HEK293 (cell line): ENCODE results near the gene DUS1L.
A peak's percentile ranks its signal among the peaks of the same experiment; 100 is the strongest.

Experiments used
- AEBP2 ChIP-seq: fragments of 450-650 bp; formaldehyde crosslinking; IDR thresholded peaks from 2 replicates; pipeline ENCODE4 v1.5.1; 2016; ENCODE audit warnings: missing biosample characterization, missing genetic modification characterization, borderline replicate concordance
- BCL11B ChIP-seq: fragments of 450-650 bp; formaldehyde crosslinking; IDR thresholded peaks from 2 replicates; pipeline ENCODE4 v1.5.1; 2016; ENCODE audit warnings: low read depth, missing biosample characterization, missing genetic modification characterization
- EGR2 ChIP-seq: fragments of 450-650 bp; formaldehyde crosslinking; IDR thresholded peaks from 2 replicates; pipeline ENCODE4 v1.5.1; 2016; ENCODE audit warnings: low read depth, missing biosample characterization, missing genetic modification characterization
- GLI2 ChIP-seq: fragments of 450-650 bp; formaldehyde crosslinking; IDR thresholded peaks from 2 replicates; pipeline ENCODE4; 2017; ENCODE audit warnings: missing biosample characterization, missing genetic modification characterization, low read depth, borderline replicate concordance
- HOXA7 ChIP-seq: sonication (generic); formaldehyde crosslinking; IDR thresholded peaks from 2 replicates; pipeline ENCODE4 v1.8.1; 2022; ENCODE audit warnings: missing genetic modification reagents, borderline replicate concordance
- HOXD13 ChIP-seq: sonication (generic); formaldehyde crosslinking; IDR thresholded peaks from 2 replicates; pipeline ENCODE4 v1.8.0; 2022; ENCODE audit warnings: missing genetic modification reagents, borderline replicate concordance
- KLF16 ChIP-seq: fragments of 450-650 bp; formaldehyde crosslinking; IDR thresholded peaks from 2 replicates; pipeline ENCODE4 v1.5.1; 2017; ENCODE audit warnings: missing biosample characterization, missing genetic modification characterization
- OSR2 ChIP-seq: fragments of 450-650 bp; formaldehyde crosslinking; IDR thresholded peaks from 2 replicates; pipeline ENCODE4 v1.5.1; 2016; ENCODE audit warnings: missing biosample characterization, missing genetic modification characterization
- PRDM1 ChIP-seq: fragments of 450-650 bp; formaldehyde crosslinking; IDR thresholded peaks from 2 replicates; pipeline ENCODE4; 2016; ENCODE audit warnings: missing biosample characterization, missing genetic modification characterization
- SCRT1 ChIP-seq: fragments of 450-650 bp; formaldehyde crosslinking; IDR thresholded peaks from 2 replicates; pipeline ENCODE4 v1.5.1; 2016; ENCODE audit warnings: missing biosample characterization, missing genetic modification characterization, borderline replicate concordance
- SP2 ChIP-seq: fragments of 450-650 bp; formaldehyde crosslinking; IDR thresholded peaks from 2 replicates; pipeline ENCODE4 v1.5.1; 2016; ENCODE audit warnings: missing biosample characterization, missing genetic modification characterization
- ZBTB20 ChIP-seq: fragments of 450-650 bp; formaldehyde crosslinking; IDR thresholded peaks from 2 replicates; pipeline ENCODE4 v1.5.1; 2016; ENCODE audit warnings: missing biosample characterization, missing genetic modification characterization
- ZFP41 ChIP-seq: fragments of 450-650 bp; formaldehyde crosslinking; IDR thresholded peaks from 2 replicates; pipeline ENCODE4 v1.5.1; 2016; ENCODE audit warnings: missing biosample characterization, missing genetic modification characterization, borderline replicate concordance
- ZFP69B ChIP-seq: fragments of 450-650 bp; formaldehyde crosslinking; IDR thresholded peaks from 2 replicates; pipeline ENCODE4 v1.5.1; 2016; ENCODE audit warnings: missing biosample characterization, missing genetic modification characterization
- ZNF10 ChIP-seq: fragments of 450-650 bp; formaldehyde crosslinking; IDR thresholded peaks from 2 replicates; pipeline ENCODE4 v1.5.1; 2017; ENCODE audit warnings: missing biosample characterization, missing genetic modification characterization
- ZNF114 ChIP-seq: fragments of 450-650 bp; formaldehyde crosslinking; IDR thresholded peaks from 2 replicates; pipeline ENCODE4 v1.5.0; 2017; ENCODE audit warnings: missing biosample characterization, missing genetic modification characterization
- ZNF132 ChIP-seq: fragments of 450-650 bp; formaldehyde crosslinking; IDR thresholded peaks from 2 replicates; pipeline ENCODE4 v1.5.1; 2017; ENCODE audit warnings: missing biosample characterization, missing genetic modification characterization, borderline replicate concordance
- ZNF133 ChIP-seq: fragments of 450-650 bp; formaldehyde crosslinking; IDR thresholded peaks from 2 replicates; pipeline ENCODE4 v1.5.1; 2016; ENCODE audit warnings: missing biosample characterization, missing genetic modification characterization
- ZNF138 ChIP-seq: fragments of 450-650 bp; formaldehyde crosslinking; IDR thresholded peaks from 2 replicates; pipeline ENCODE4 v1.5.1; 2016; ENCODE audit warnings: missing biosample characterization, missing genetic modification characterization, borderline replicate concordance
- ZNF155 ChIP-seq: fragments of 450-650 bp; formaldehyde crosslinking; IDR thresholded peaks from 2 replicates; pipeline ENCODE4 v1.5.1; 2016; ENCODE audit warnings: missing biosample characterization, missing genetic modification characterization
- ZNF202 ChIP-seq: fragments of 450-650 bp; formaldehyde crosslinking; IDR thresholded peaks from 2 replicates; pipeline ENCODE4 v1.5.1; 2016; ENCODE audit warnings: missing biosample characterization, missing genetic modification characterization, borderline replicate concordance
- ZNF221 ChIP-seq: fragments of 450-650 bp; formaldehyde crosslinking; IDR thresholded peaks from 2 replicates; pipeline ENCODE4 v1.5.1; 2017; ENCODE audit warnings: missing biosample characterization, missing genetic modification characterization, borderline replicate concordance
- ZNF266 ChIP-seq: fragments of 450-650 bp; formaldehyde crosslinking; IDR thresholded peaks from 2 replicates; pipeline ENCODE4 v1.5.1; 2016; ENCODE audit warnings: missing biosample characterization, missing genetic modification characterization, low read depth
- ZNF341 ChIP-seq: fragments of 450-650 bp; formaldehyde crosslinking; IDR thresholded peaks from 2 replicates; pipeline ENCODE4; 2016; ENCODE audit warnings: low read depth, missing biosample characterization, missing genetic modification characterization
- ZNF354C ChIP-seq: fragments of 450-650 bp; formaldehyde crosslinking; IDR thresholded peaks from 2 replicates; pipeline ENCODE4 v1.5.1; 2016; ENCODE audit warnings: missing biosample characterization, missing genetic modification characterization, low read depth, borderline replicate concordance
- ZNF394 ChIP-seq: fragments of 450-650 bp; formaldehyde crosslinking; IDR thresholded peaks from 2 replicates; pipeline ENCODE4 v1.5.1; 2016; ENCODE audit warnings: missing biosample characterization, missing genetic modification characterization, mild to moderate bottlenecking, moderate library complexity, borderline replicate concordance
- ZNF473 ChIP-seq: fragments of 450-650 bp; formaldehyde crosslinking; IDR thresholded peaks from 2 replicates; pipeline ENCODE4 v1.5.1; 2017; ENCODE audit warnings: missing biosample characterization, missing genetic modification characterization
- ZNF48 ChIP-seq: fragments of 450-650 bp; formaldehyde crosslinking; IDR thresholded peaks from 2 replicates; pipeline ENCODE4 v1.5.1; 2016; ENCODE audit warnings: missing biosample characterization, missing genetic modification characterization
- ZNF510 ChIP-seq: fragments of 450-650 bp; formaldehyde crosslinking; IDR thresholded peaks from 2 replicates; pipeline ENCODE4 v1.5.1; 2018; ENCODE audit warnings: mild to moderate bottlenecking, missing genetic modification characterization, missing biosample characterization; ENCODE audit not compliant: insufficient replicate concordance
- ZNF529 ChIP-seq: fragments of 450-650 bp; formaldehyde crosslinking; IDR thresholded peaks from 2 replicates; pipeline ENCODE4 v1.5.1; 2017; ENCODE audit warnings: missing genetic modification characterization, missing biosample characterization; ENCODE audit not compliant: insufficient replicate concordance
- ZNF626 ChIP-seq: fragments of 450-650 bp; sonication (Bioruptor Pico); formaldehyde crosslinking; IDR thresholded peaks from 2 replicates; pipeline ENCODE4 v1.5.1; 2018; ENCODE audit warnings: missing biosample characterization, missing genetic modification characterization, inconsistent platforms
- ZNF707 ChIP-seq: fragments of 450-650 bp; formaldehyde crosslinking; IDR thresholded peaks from 2 replicates; pipeline ENCODE4 v1.5.1; 2016; ENCODE audit warnings: missing biosample characterization, missing genetic modification characterization
- ZNF76 ChIP-seq: fragments of 450-650 bp; formaldehyde crosslinking; IDR thresholded peaks from 2 replicates; pipeline ENCODE4; 2016; ENCODE audit warnings: low read depth, missing biosample characterization, missing genetic modification characterization, borderline replicate concordance
- TF ChIP-seq, protein P1 (sequence below): fragments of 450-650 bp; formaldehyde crosslinking; IDR thresholded peaks from 2 replicates; pipeline ENCODE4 v1.5.1; 2017; ENCODE audit warnings: missing biosample characterization, missing genetic modification characterization
- TF ChIP-seq, protein P2 (sequence below): fragments of 450-650 bp; formaldehyde crosslinking; IDR thresholded peaks from 2 replicates; pipeline ENCODE4 v1.5.1; 2016; ENCODE audit warnings: missing biosample characterization, missing genetic modification characterization
- TF ChIP-seq, protein P3 (sequence below): fragments of 450-650 bp; formaldehyde crosslinking; IDR thresholded peaks from 2 replicates; pipeline ENCODE4 v1.5.1; 2016; ENCODE audit warnings: missing biosample characterization, missing genetic modification characterization

The DUS1L gene

DNA sequence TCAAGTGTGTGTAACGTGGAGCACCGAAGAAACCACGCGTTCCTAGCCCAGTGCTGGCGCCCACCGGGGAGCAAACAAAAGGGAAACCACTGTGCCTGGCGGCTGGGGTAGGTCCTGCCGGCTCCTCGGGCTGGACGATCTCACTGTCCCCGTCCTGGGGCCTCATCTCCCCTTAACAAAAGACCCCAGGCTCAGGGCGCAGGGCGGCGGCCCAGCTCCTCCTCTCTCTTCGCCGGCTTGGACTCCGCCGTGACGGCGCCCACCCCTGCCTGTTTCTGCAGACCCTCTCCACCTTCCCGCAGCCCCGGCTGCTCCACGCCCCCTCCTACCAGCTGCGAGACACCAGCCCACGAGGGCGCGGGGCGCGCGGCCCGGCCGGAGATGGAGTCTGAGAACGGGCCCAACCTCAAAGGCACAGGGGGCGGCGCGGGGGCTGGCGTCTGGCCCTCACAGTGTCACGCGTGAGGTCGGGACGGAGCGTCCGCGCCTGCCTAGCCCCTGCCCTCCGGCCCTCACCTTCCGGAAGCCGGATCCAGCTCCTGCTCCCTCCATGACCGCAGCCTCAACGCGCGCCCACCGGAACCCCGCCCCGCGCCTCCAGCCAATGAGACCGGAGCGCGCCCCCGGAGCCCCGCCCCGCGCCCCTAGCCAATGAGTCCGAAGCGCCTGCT is 43.2 kb downstream of the DUS1L start, which contains the start of gene CENPX (continued):
- TF ChIP-seq ZNF394 (tag by site-specific recombination): no peak; the same call in 1 of the 2 replicates
- TF ChIP-seq, protein P1, sequence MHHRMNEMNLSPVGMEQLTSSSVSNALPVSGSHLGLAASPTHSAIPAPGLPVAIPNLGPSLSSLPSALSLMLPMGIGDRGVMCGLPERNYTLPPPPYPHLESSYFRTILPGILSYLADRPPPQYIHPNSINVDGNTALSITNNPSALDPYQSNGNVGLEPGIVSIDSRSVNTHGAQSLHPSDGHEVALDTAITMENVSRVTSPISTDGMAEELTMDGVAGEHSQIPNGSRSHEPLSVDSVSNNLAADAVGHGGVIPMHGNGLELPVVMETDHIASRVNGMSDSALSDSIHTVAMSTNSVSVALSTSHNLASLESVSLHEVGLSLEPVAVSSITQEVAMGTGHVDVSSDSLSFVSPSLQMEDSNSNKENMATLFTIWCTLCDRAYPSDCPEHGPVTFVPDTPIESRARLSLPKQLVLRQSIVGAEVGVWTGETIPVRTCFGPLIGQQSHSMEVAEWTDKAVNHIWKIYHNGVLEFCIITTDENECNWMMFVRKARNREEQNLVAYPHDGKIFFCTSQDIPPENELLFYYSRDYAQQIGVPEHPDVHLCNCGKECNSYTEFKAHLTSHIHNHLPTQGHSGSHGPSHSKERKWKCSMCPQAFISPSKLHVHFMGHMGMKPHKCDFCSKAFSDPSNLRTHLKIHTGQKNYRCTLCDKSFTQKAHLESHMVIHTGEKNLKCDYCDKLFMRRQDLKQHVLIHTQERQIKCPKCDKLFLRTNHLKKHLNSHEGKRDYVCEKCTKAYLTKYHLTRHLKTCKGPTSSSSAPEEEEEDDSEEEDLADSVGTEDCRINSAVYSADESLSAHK: peak; percentile 43; the same call in 1 of the 2 replicates
- TF ChIP-seq ZNF529 (tag by site-specific recombination): no peak
- no peak for TF ChIP-seq AEBP2 (tag by site-specific recombination)
- no peak for TF ChIP-seq ZNF114 (tag by site-specific recombination)
- no peak for TF ChIP-seq ZNF266 (tag by site-specific recombination)
- no peak for TF ChIP-seq ZNF354C (tag by site-specific recombination)
- no peak for TF ChIP-seq ZFP41
- no peak for TF ChIP-seq ZNF202 (tag by site-specific recombination)
- TF ChIP-seq BCL11B (tag by site-specific recombination): peak; percentile 77; the same call in 1 of the 2 replicates
- TF ChIP-seq ZNF626 (tag by site-specific recombination): no peak
- no peak; the same call in 1 of the 2 replicates for TF ChIP-seq ZNF221 (tag by site-specific recombination)
- peak; percentile 41; the same call in 1 of the 2 replicates for TF ChIP-seq ZNF10 (tag by site-specific recombination)
- TF ChIP-seq, protein P2, sequence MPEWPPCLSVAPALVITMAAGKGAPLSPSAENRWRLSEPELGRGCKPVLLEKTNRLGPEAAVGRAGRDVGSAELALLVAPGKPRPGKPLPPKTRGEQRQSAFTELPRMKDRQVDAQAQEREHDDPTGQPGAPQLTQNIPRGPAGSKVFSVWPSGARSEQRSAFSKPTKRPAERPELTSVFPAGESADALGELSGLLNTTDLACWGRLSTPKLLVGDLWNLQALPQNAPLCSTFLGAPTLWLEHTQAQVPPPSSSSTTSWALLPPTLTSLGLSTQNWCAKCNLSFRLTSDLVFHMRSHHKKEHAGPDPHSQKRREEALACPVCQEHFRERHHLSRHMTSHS (tag by site-specific recombination): no peak
- no peak for TF ChIP-seq HOXA7
- TF ChIP-seq ZNF473 (tag by site-specific recombination): no peak
- TF ChIP-seq EGR2 (tag by site-specific recombination): peak; percentile 60; the same call in 1 of the 2 replicates
- no peak for TF ChIP-seq ZNF132 (tag by site-specific recombination)
- TF ChIP-seq SCRT1 (tag by site-specific recombination): no peak
- TF ChIP-seq ZBTB20 (tag by site-specific recombination): peak; percentile 42; the same call in 1 of the 2 replicates
- no peak for TF ChIP-seq HOXD13 (CRISPR knock-in tag)
- no peak for TF ChIP-seq PRDM1 (tag by site-specific recombination)
- TF ChIP-seq GLI2 (tag by site-specific recombination): no peak
- peak; percentile 87 for TF ChIP-seq OSR2 (tag by site-specific recombination)
- TF ChIP-seq ZNF707 (tag by site-specific recombination): no peak
- TF ChIP-seq ZNF138: no peak
- TF ChIP-seq ZFP69B (tag by site-specific recombination): no peak
- no peak; the same call in 1 of the 2 replicates for TF ChIP-seq ZNF76 (tag by site-specific recombination)
- TF ChIP-seq SP2 (tag by site-specific recombination): no peak
- no peak for TF ChIP-seq ZNF48 (tag by site-specific recombination)
- TF ChIP-seq KLF16 (tag by site-specific recombination): peak; percentile 90; the same call in 1 of the 2 replicates
- no peak for TF ChIP-seq ZNF341 (tag by site-specific recombination)
- TF ChIP-seq ZNF133 (tag by site-specific recombination): no peak
- TF ChIP-seq ZNF510: no peak
- TF ChIP-seq, protein P3, sequence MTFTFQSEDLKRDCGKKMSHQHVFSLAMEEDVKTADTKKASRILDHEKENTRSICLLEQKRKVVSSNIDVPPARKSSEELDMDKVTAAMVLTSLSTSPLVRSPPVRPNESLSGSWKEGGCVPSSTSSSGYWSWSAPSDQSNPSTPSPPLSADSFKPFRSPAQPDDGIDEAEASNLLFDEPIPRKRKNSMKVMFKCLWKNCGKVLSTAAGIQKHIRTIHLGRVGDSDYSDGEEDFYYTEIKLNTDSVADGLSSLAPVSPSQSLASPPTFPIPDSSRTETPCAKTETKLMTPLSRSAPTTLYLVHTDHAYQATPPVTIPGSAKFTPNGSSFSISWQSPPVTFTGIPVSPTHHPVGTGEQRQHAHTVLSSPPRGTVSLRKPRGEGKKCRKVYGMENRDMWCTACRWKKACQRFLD (tag by site-specific recombination): 0 out of 2 replicates have a peak, but pooled peaks have one; percentile 44
- TF ChIP-seq ZNF155 (tag by site-specific recombination): no peak
